ENCODE data around the gene DPH1. TPM values are rescaled to one million over a fixed set of nuclear protein-coding genes. Genes with fewer than 3 reads are reported as not detected.
"Not testable (repeated sequence)": the region's sequence is repeated elsewhere in the genome, so short reads cannot be mapped to it uniquely, and the experiment has no call there.

Gene DPH1
- 10 to 100 TPM; 36.5 to 57.5 (median 47.2) TPM for polyA plus RNA-seq (ENCODE audit: insufficient read length in 3 of 3)
- long read RNA-seq, donor 1, partial matches to known transcripts, result 0 of 5 reads
- long read RNA-seq, donor 1, other reads (novel, unspliced or antisense), result 0 of 5 reads
- long read RNA-seq, donor 2, partial matches to known transcripts, result 6 of 12 reads
- long read RNA-seq, donor 2, other reads (novel, unspliced or antisense), result 0 of 12 reads
- long read RNA-seq, donor 3, transcript DPH1-201 (13 exons, 2,221 nt), result major isoform, 5 of 11 reads
- long read RNA-seq, donor 3, partial matches to known transcripts, result 0 of 11 reads
- long read RNA-seq, donor 3, other reads (novel, unspliced or antisense), result 0 of 11 reads
- long read RNA-seq, donor 4, transcript DPH1-201 (13 exons, 2,221 nt), result major isoform, 5 of 9 reads
- long read RNA-seq, donor 4, partial matches to known transcripts, result 0 of 9 reads
- long read RNA-seq, donor 4, other reads (novel, unspliced or antisense), result 0 of 9 reads
- long read RNA-seq, donor 5, result 0 reads
- long read RNA-seq, donor 6, partial matches to known transcripts, result 30 of 38 reads
- long read RNA-seq, donor 6, other reads (novel, unspliced or antisense), result 0 of 38 reads
- long read RNA-seq, donor 7, partial matches to known transcripts, result 0 of 7 reads
- long read RNA-seq, donor 7, other reads (novel, unspliced or antisense), result 0 of 7 reads
- long read RNA-seq, donor 8, result 0 reads
- long read RNA-seq, donor 9, transcript DPH1-201 (13 exons, 2,221 nt), result major isoform, 5 of 9 reads
- long read RNA-seq, donor 9, partial matches to known transcripts, result 0 of 9 reads
- long read RNA-seq, donor 9, other reads (novel, unspliced or antisense), result 0 of 9 reads
- long read RNA-seq, donor 10, partial matches to known transcripts, result 0 of 10 reads
- long read RNA-seq, donor 10, other reads (novel, unspliced or antisense), result 0 of 10 reads
- long read RNA-seq, donor 11, partial matches to known transcripts, result 0 of 8 reads
- long read RNA-seq, donor 11, other reads (novel, unspliced or antisense), result 0 of 8 reads
- long read RNA-seq, donor 12, partial matches to known transcripts, result 0 of 3 reads
- long read RNA-seq, donor 12, other reads (novel, unspliced or antisense), result 0 of 3 reads
- long read RNA-seq, donor 13, result 0 reads
- long read RNA-seq, donor 14, partial matches to known transcripts, result 0 of 7 reads
- long read RNA-seq, donor 14, other reads (novel, unspliced or antisense), result 0 of 7 reads
- long read RNA-seq, donor 15, partial matches to known transcripts, result 0 of 5 reads
- long read RNA-seq, donor 15, other reads (novel, unspliced or antisense), result 0 of 5 reads
- long read RNA-seq, donor 16, transcript DPH1-212 (2 exons, 657 nt), result minor isoform, 6 of 42 reads
- long read RNA-seq, donor 16, transcript DPH1-205 (7 exons, 2,265 nt), result minor isoform, 8 of 42 reads
- long read RNA-seq, donor 16, transcript DPH1-201 (13 exons, 2,221 nt), result major isoform, 14 of 42 reads
- long read RNA-seq, donor 16, partial matches to known transcripts, result 8 of 42 reads
- long read RNA-seq, donor 16, other reads (novel, unspliced or antisense), result 0 of 42 reads

DNA sequence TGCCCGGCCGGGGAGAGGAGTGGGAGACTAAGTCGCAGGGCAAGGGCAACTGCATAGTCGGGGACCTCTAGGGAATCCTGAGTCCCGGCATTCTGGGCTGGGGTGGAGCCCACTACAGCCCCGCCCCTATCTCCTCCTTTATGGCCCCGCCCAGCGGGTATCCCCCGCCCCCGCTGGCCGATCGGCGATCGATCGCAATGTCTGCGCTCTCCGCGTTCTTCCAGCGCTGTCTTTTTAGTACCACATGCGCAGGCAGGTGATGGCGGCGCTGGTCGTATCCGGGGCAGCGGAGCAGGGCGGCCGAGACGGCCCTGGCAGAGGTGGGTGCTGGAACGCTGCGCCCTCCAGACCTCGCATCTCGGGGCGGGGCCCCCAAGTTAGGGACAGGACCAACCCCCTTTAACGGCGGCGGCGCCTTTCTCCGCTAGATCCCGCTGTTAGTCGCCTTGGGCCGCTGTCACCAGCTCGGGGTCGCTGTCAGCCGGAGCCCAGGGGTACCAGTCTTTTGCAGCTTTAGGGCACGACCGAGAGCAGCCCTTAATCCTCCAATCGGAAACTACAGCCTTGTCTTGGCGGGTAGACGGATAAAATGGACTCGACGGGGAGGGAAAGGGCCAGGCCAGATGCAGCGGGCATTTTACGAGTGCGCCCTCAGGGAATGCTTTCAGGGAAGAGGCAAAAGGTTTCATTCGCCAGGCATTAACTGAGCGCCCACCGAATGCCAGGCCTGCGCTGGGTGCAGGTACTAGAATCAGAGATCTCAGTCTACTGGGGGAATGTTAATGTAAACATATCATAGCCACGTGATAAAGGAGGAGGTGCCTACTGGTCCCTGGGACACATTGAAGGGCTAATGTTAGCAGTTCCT lies at the start of gene DPH1:
TSS of gene DPH1 (plus strand) at position 243 of the 868 bp plus-strand sequence. CDS start at position 260, 17 bp downstream.
- peak in 3 of 11 donors; percentile 76 to 86 (median 81) for DNase-seq (ENCODE audit: extremely low read depth in 1 of 11, low read depth in 9 of 11, low spot score in 4 of 11)

DNA sequence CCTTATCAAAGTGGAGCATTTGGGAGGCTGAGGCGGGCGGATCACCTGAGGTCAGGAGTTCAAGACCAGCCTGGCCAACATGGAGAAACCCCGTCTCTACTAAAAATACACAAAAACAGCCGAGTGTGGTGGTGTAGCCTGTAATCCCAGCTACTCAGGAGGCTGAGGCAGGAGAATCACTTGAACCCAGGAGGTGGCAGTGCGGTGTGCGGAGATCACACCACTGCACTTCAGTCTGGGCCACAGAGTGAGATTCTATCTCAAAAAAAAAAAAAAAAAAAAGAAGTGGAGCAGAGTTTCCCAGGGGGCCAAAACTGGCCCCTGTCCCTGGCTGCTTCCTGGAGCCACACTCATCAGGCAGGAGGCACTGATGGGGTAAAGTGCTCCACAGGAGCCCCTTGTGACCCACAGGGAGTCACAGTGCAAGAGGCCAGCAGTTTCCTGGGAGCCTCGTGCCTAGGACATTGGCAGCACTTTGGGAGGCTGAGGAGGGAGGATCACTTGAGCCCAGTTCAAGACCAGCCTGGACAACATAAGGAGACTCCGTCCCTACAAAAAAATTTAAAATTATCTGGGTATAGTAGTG lies 49.2 kb upstream of the DPH1 start:
- DNase-seq (ENCODE audit: extremely low read depth in 1 of 11, low read depth in 9 of 11, low spot score in 4 of 11), result no peak

DNA sequence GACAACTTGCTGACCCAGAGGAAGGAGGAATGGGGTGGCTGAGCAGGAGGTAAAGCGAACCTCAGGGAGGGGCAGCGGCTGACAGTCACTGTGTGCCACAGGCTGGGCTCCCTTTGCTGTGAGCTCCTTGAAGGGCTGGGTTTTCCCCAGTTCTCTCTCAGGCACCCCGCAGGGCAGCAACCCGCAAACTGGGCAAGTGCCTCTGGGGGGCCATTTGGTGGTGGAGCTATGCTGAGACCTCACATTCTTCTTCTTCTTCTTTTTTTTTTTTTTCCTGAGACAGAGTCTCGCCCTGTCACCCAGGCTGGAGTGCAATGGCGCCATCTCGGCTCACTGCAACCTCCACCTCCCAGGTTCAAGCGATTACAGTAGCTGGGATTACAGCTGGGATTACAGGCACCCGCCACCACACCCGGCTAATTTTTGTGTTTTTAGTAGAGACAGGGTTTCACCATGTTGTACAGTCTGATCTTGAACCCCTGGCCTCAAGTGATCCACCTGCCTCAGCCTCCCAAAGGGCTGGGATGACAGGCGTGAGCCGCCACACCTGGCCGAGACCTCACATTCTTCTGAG lies 47.1 kb upstream of the DPH1 start:
- DNase-seq (ENCODE audit: extremely low read depth in 1 of 11, low read depth in 9 of 11, low spot score in 4 of 11), result not testable (repeated sequence)

DNA sequence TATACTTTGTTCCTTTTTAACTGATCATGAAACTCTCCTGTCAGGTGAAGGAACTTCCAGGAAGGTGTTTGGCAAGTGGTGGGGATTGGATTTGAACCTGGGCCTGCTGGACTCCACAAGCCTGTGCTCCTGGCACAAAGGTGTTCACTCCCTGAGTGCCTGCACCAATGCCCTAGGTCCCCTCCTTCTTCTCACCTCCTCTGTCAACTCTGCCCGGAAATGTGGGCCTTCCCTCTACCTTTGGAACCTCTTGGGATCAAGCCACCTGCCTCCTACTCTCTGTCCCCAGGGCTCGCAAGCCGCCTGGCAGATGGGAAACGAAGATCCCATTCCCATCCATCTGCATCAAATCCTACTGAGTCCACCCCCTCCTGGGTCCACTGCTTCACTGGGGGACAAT lies 44.9 kb upstream of the DPH1 start:
- no peak for DNase-seq (ENCODE audit: extremely low read depth in 1 of 11, low read depth in 9 of 11, low spot score in 4 of 11)

DNA sequence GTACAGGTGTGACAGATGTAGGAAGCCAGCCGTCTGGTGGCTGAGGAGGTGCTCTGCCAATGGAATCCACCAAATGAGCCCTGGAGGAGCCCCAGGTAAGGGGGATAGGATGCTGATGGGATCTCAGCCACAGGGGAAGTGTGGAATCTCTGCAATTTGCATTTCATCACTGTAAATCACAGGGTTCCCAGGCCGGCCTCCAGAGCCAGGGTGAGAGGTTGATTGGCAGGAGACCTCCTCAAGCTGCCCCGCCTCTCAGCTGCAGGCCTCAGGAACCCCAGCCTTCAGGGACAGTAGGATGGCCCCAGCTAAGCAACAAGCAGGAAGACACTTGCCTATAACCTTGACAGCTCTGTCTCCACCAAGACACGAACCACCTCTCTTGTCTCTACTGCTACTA lies 44.3 kb upstream of the DPH1 start:
- DNase-seq (ENCODE audit: extremely low read depth in 1 of 11, low read depth in 9 of 11, low spot score in 4 of 11), result no peak

DNA sequence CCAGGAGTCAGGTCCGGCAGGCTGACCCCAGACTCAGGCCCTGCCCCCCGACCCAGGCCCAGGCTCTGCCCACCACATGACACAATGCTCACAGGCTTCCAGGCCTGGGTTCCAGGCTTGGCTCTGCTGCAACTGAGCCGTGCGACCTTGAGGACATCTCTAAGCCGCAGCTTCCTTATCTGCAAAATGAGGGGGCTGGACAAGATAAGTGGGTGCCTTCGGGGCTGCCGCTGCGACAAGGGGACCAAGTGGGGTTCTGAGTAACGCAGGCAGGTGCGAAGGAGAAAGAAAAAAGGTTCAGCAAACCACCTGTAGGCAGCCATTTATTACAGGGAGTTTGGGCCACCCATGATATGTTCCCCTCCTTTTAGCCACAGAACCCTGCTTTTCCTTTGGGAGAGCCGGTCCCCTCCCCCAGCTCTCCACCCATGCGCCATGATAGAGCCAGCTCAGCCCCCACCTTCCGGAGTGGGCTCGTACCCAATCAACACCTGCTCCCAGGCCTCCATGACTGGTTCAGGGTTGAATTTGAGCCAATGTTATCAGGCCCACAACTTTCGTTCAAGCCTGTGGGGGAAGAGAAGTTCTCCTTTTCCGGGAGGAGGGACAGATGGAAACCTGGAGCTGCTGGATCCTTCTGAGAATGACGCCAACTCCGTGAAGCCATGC lies 43.0 kb upstream of the DPH1 start:
- no peak for DNase-seq (ENCODE audit: extremely low read depth in 1 of 11, low read depth in 9 of 11, low spot score in 4 of 11)

DNA sequence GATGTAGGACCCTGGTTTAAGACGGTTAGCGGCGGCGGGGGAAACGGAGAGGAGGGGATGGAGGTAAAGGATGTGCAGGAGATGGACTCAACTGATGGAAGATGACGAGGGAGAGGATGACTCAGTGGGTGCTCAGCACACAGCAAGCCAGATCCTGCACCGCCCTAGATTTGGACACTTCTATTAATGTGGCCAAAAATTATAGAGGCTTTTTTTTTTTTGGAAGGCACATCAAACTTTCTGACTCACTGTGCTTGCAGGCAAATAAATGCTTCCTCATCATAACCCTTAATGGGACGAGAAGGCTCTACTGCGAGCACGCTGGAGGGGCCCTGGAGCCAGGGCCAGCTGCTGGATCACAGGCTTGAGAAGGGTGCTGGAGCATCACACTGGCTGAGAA lies 40.8 kb upstream of the DPH1 start:
- no peak for DNase-seq (ENCODE audit: extremely low read depth in 1 of 11, low read depth in 9 of 11, low spot score in 4 of 11)

DNA sequence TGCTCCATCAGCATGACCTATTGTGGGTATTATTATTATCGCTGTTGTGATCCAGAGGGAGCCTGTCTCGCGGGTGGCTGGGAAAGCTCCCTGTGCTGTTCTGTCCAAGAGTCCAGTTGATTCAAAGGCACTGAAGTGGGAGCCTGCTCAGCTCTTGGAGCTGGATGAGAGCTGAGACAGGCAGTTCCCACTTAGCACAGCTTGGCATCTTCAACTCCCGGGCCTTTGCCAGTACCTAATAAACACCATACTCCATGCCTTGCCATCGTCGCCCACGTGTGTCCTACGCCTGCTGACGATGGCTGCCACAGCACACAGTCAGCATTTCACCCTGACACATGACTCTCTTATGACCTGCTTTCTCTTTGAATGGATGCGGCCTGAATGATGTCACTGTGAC lies 37.4 kb upstream of the DPH1 start:
- DNase-seq (ENCODE audit: extremely low read depth in 1 of 11, low read depth in 9 of 11, low spot score in 4 of 11), result no peak

DNA sequence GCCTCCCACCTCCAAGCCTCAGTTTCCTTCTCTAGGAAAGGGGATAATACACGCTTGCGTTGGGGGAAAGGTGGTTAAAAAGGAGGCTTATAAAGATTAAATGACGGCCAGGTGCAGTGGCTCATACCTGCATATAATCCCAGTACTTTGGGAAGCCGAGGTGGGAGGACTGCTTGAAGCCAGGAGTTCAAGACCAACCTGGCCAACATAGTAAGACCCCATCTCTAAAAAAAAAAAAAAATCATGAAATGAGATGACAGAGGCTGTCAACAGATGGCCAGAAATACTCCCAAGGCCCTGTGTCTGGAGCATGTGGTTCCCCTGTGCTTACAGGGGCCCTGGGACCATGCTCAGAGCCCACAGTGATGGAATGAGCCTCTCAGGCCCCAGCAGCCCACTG lies 35.2 kb upstream of the DPH1 start:
- no peak for DNase-seq (ENCODE audit: extremely low read depth in 1 of 11, low read depth in 9 of 11, low spot score in 4 of 11)

DNA sequence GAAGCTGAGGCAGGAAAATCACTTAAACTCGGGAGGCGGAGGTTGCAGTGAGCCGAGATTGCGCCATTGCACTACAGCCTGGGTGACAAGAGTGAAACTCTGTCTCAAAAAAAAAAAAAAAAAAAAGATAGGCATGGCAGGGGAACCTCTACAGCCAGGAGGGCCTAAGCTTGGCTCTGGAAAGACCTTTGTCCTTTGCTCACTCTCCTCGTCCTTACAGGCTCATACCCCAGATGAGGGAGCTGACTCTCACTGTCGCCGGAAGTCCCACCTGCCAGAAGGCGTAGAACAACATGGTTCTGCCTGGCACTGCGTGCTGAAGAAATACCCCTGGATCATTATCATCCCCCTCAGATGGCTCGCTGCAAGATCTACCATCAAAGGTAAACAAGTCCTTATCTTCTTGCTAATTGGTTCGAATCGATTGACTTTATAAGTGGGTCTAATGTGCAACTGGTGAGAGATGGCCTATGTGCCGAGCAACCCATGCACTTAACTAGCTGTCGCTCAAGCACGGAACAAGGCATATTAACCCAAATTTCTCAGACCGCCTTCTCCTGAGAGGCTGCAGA lies 34.5 kb upstream of the DPH1 start:
- no peak for DNase-seq (ENCODE audit: extremely low read depth in 1 of 11, low read depth in 9 of 11, low spot score in 4 of 11)

DNA sequence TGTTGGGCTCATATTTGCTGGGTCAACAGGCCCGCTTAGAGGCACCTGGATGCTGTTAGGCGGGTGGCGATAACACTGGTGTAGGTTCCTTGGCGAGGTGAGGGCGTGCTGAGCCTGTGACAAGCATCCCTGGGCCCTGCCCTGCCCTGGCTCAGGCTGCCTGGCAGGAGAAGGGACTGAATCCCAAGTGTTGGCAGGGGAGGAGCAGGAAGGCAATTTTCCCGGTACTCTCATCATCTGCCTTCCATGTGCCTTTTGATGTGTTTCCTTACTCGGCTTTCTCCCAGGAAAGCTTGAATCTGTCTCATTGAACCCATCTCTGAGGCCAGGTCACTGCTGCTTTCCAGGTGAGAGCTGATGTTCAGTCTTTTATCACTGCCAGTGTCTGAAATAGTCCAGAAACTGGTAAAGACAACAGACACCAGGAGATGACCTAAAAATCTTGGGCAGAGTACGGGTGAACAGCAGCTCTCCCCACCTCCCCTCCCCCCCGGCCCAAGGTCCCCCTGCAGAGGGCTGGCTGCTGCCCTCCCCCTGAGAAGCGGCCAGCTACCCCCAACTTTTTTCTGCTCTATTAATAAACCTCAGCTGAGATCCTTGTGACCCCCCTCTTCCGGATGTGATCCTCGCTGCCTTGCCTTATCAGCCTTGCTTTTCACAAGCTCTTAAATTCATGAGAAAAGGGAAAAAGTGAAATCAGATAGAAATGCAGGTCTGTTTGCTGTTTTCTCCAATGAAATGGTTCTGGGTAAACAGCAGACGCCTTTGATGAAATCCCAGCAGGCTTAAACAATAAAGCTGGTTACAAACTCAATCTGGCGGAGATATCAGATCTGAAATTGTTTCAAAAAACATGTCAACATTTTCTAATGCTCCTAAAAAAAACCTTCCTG lies 33.8 kb upstream of the DPH1 start:
- DNase-seq (ENCODE audit: extremely low read depth in 1 of 11, low read depth in 9 of 11, low spot score in 4 of 11), result no peak

DNA sequence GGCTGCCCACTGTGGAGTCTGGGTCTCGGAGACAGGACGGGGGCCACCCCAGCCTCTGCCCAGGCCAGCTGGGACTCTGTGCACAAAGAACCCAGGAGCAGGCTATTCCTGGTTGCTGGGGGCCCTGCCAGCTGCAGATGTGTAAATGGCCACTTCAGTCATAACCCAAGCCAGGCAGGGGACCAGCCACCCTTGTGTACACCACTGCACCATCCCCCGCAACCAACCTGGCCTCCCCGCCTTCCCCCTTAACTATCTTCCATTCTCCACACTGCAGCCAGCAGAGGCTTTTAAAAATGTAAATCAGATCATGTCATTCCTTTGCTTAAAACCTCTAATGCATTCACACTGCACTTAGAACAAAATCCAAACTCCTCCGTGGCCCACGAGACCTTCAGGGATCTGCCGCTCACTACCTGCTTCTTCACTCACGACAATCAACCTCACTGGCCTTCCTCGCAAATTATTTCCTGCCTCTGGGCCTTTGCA lies 33.1 kb upstream of the DPH1 start:
- DNase-seq (ENCODE audit: extremely low read depth in 1 of 11, low read depth in 9 of 11, low spot score in 4 of 11), result no peak

DNA sequence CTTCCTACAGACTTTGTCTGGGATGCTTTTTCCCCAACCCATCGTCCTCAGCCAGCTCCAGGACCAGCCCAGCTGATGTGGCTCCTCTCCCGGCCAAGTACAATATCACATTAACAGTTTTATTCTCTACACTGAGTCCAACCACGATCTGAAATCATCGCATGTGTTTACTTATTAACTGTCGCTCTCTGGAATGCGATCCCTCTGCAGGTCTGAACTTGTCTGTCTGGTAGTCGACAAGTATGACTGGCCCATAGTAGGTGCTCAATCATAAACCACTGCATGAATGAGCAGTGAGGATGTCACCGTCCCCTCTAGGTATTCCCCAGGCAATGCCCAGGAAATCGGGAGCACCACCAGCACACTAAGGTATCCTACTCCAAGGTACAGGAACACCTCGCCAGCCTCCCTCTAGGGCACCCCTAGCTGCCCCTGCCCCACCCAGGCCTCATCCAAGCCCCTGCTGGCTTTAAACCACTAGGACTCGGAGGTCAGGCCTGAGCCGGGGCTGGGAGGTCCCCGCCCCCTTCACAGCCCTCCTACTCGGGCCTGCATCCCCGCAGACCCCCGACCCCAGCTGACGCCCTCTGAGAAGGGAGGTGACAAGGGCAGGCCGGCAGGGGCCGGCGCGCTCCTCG lies 32.5 kb upstream of the DPH1 start:
- no peak for DNase-seq (ENCODE audit: extremely low read depth in 1 of 11, low read depth in 9 of 11, low spot score in 4 of 11)

DNA sequence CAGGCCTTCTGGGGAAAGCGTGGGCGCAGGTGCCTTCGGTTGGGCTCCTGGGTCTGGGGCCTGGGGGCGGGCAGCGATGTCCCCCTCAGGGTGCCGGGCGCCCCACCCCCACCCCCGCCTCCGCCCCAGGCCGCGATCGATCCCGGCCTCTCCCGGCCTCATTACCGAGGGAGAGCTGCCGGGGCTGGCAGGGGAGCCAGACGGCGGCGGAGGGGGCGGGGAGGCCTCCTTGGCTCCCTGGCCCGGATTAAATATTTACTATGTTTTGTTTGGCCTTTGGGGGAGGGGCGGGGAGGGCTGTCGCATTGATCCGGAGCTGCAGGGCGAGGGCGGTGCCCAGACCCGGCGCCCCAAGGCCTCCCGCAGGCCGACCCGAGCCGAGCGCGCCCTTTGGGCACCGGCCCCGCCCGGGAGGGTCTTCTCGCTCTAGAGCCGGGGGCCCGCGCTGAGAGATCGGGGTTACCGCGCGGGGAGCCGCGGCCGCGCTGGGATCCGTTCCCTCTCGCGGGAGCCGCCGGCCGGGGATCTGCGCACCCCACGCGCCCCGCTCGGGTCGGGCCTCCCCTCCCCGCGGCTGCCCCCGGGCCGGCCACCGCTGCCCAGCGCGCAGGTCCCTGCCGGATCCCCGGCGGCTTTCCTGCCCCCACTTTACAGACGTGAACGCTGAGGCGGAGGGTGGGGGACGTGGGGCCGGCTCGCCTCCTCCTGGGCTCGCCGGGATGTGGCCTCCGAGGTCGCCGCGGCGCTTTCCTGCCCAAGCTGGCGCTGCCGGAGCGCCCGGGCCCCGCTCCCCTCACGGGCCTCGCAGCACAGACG lies 31.8 kb upstream of the DPH1 start:
- peak in 2 of 11 donors; percentile 59 to 67 for DNase-seq (ENCODE audit: extremely low read depth in 1 of 11, low read depth in 9 of 11, low spot score in 4 of 11)
